ENCODE results near the gene ZNF724.
"Not testable (repeated sequence)": the region's sequence is repeated elsewhere in the genome, so short reads cannot be mapped to it uniquely, and the experiment has no call there.

The ZNF724 gene

GRCh38 chr19:23249911-23250649 is at the start of gene ZNF724:
ZNF724 (minus strand) TSS chr19:23250394; CDS start chr19:23250242, 152 bp downstream.
- H3K4me3 ChIP-seq (ENCODE audit: low read depth, low read length), result peak within 1 kb of the TSS; percentile 86
- TF ChIP-seq CTCF (IDR thresholded peaks at IDR 0.05; ENCODE audit: borderline replicate concordance, insufficient read depth, low read depth, low read length), result no peak

GRCh38 chr19:23294141-23294540 is 43.9 kb upstream of the ZNF724 start:
- no peak for TF ChIP-seq CTCF (IDR thresholded peaks at IDR 0.05; ENCODE audit: borderline replicate concordance, insufficient read depth, low read depth, low read length)
- H3K4me3 ChIP-seq (ENCODE audit: low read depth, low read length), result no peak overlapping the region

GRCh38 chr19:23289966-23290365 is 39.8 kb upstream of the ZNF724 start:
- H3K4me3 ChIP-seq (ENCODE audit: low read depth, low read length), result not testable (repeated sequence)

- H3K4me3 ChIP-seq (ENCODE audit: low read depth, low read length), result no peak overlapping the region
- no peak for TF ChIP-seq CTCF (IDR thresholded peaks at IDR 0.05; ENCODE audit: borderline replicate concordance, insufficient read depth, low read depth, low read length)
These were observed 37.4 kb upstream of the ZNF724 start for GRCh38 chr19:23287620-23288019.

DNA sequence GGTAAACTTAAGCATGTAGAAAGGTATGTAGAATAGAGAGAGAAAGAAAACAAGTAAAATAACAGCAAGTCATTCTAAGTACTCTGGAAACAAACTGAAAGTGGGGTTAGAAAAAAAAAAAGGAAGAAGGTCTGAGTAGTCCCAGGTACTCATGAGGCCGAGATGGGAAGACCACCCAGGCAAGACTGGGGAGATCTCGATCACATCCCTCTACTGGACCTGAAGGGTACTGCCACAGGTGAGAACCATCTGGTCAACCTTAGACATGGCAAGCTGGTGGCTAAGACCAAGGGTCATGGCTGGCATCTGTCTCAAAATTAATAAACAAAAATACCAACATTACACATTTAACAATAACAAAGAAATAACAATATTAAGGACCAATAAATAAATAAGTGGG is 36.3 kb upstream of the ZNF724 start:
- no peak overlapping the region for H3K4me3 ChIP-seq (ENCODE audit: low read depth, low read length)
- peak; percentile 35; the same call in 1 of the 2 replicates for TF ChIP-seq CTCF (IDR thresholded peaks at IDR 0.05; ENCODE audit: borderline replicate concordance, insufficient read depth, low read depth, low read length)

DNA sequence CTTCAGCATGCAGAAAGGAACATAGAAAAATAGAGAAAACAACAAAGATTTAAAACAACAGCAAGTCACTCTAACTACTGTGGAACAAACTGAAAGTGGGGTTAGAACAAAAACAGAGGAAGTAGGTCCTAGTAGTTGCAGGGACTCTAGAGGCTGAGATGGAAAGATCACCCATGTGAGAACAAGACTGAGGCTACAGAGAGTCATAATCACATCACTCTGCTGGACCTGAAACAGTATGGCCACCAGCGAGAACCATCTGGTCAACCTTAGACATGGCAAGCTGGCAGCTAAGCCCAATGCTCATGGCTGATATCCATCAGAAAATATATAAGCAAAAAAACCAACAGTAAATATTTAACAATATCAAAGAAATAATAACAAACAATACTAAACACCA is 35.8 kb upstream of the ZNF724 start:
- no peak for TF ChIP-seq CTCF (IDR thresholded peaks at IDR 0.05; ENCODE audit: borderline replicate concordance, insufficient read depth, low read depth, low read length)
- H3K4me3 ChIP-seq (ENCODE audit: low read depth, low read length), result no peak overlapping the region

- not testable (repeated sequence) for H3K4me3 ChIP-seq (ENCODE audit: low read depth, low read length)
These were observed 35.1 kb upstream of the ZNF724 start for GRCh38 chr19:23285326-23285725.

DNA sequence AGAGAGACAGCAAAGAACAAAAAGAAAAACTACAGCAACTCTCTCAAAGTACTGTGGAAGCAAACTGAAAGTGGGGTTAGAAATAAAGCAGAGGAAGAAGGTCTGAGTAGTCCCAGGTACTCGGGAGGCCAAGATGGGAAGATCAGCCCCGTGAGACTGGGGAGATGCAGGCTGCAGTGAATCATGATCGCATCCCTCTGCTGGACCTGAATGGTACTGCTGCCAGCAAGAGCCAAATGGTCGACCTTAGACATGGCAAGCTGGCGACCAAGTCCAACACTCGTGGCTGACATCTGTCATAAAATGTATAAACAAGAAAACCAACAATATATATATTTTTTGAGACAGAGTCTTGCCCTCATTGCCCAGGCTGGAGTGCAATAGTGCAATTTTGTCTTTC is 33.7 kb upstream of the ZNF724 start:
- peak; percentile 63 for TF ChIP-seq CTCF (IDR thresholded peaks at IDR 0.05; ENCODE audit: borderline replicate concordance, insufficient read depth, low read depth, low read length)

More for the DNA sequence above, 33.7 kb upstream of the ZNF724 start:
- no peak overlapping the region for H3K4me3 ChIP-seq (ENCODE audit: low read depth, low read length)

Measured in GM12875 (cell line).